Fibroblast of lung (primary cell): ENCODE data around the gene RARRES2. TPM values are rescaled to one million over a fixed set of nuclear protein-coding genes. Genes with fewer than 3 reads are reported as not detected.
A peak's percentile ranks its signal among the peaks of the same experiment; 100 is the strongest.

ENCODE experiments used
- DNase-seq, 2 donors: peaks; one replicate each; pipeline versions ENCODE4 v3.0.0 to v3.0.0-alpha.2; 2010; ENCODE audit warnings: low read depth in 2 of 2
- H2AFZ ChIP-seq: 2 replicates; pipeline ENCODE4 v1.5.1; 2012; ENCODE audit warnings: low read length, control low read depth, inconsistent platforms
- H3K27ac ChIP-seq: 2 replicates; pipeline ENCODE4 v1.5.1; 2011; ENCODE audit warnings: low read length, control low read depth; ENCODE audit not compliant: insufficient read depth
- H3K27me3 ChIP-seq: 2 replicates; pipeline ENCODE4 v1.5.1; 2011; ENCODE audit warnings: mild to moderate bottlenecking, low read length; ENCODE audit not compliant: control insufficient read depth, insufficient read depth
- H3K36me3 ChIP-seq: 2 replicates; pipeline ENCODE4 v1.5.1; 2011; ENCODE audit warnings: low read length; ENCODE audit not compliant: control insufficient read depth, insufficient read depth
- H3K4me1 ChIP-seq: 2 replicates; pipeline ENCODE4 v1.5.1; 2011; ENCODE audit warnings: low read length; ENCODE audit not compliant: control insufficient read depth, insufficient read depth; ENCODE audit errors: extremely low read depth
- H3K4me2 ChIP-seq: 2 replicates; pipeline ENCODE4 v1.5.1; 2011; ENCODE audit warnings: low read length, control low read depth; ENCODE audit not compliant: insufficient read depth; ENCODE audit errors: extremely low read depth
- H3K4me3 ChIP-seq, 4 experiments: fragments of 200-600 bp in 1 of 4; sonication (generic) in 1 of 4; replicated peaks in 1 of 4; 2 replicates each; pipeline ENCODE4 v1.5.1; 2011 to 2016; ENCODE audit warnings: low read length in 4 of 4, low read depth in 3 of 4, mild to moderate bottlenecking in 3 of 4, control low read depth in 2 of 4, inconsistent platforms in 1 of 4, mixed read lengths in 1 of 4; ENCODE audit not compliant: insufficient read depth in 1 of 4; ENCODE audit errors: control extremely low read depth in 1 of 4
- H3K79me2 ChIP-seq: 2 replicates; pipeline ENCODE4 v1.5.1; 2012; ENCODE audit warnings: mild to moderate bottlenecking, low read length, inconsistent platforms; ENCODE audit not compliant: control insufficient read depth, insufficient read depth
- H3K9ac ChIP-seq: 2 replicates; pipeline ENCODE4 v1.5.1; 2011; ENCODE audit warnings: mild to moderate bottlenecking, low read length, control low read depth; ENCODE audit not compliant: insufficient read depth
- H3K9me3 ChIP-seq: 2 replicates; pipeline ENCODE4 v1.5.1; 2012; ENCODE audit warnings: low read depth, low read length; ENCODE audit not compliant: control insufficient read depth, insufficient read depth
- H4K20me1 ChIP-seq: 2 replicates; pipeline ENCODE4 v1.5.1; 2011; ENCODE audit warnings: low read length; ENCODE audit not compliant: control insufficient read depth, insufficient read depth; ENCODE audit errors: extremely low read depth
- CTCF ChIP-seq, 2 donors: IDR thresholded peaks in 1 of 2; conservative IDR thresholded peaks in 1 of 2; 1 replicate in 1 of 2; 2 replicates in 1 of 2; pipeline ENCODE4 v1.5.1; 2011 to 2012; ENCODE audit warnings: low read length in 2 of 2, control low read depth in 1 of 2, inconsistent platforms in 1 of 2, low read depth in 1 of 2, mild to moderate bottlenecking in 1 of 2
- EZH2 ChIP-seq: IDR thresholded peaks from 2 replicates; pipeline ENCODE4 v1.5.1; 2012; ENCODE audit warnings: low read length, control low read depth, mild to moderate bottlenecking; ENCODE audit errors: missing control alignments
- polyA plus RNA-seq, 2 donors: library from polyadenylated mRNA; depleted of rRNA in 1 of 2; stranded (reverse) in 1 of 2; unstranded in 1 of 2; fragments of >200 nt; gene quantifications; 2 replicates each; pipeline ENCODE4 v1.2.1, GENCODE V29; 2011 to 2012; ENCODE audit warnings: missing spikeins in 1 of 2
- total RNA-seq: library from RNA; depleted of rRNA; stranded (reverse); fragments of >200 nt; gene quantifications from 2 replicates; pipeline ENCODE4 v1.2.1, GENCODE V29; 2014

RARRES2 gene
- total and polyA plus RNA-seq, 2 donors (not counting 1 experiment from before 2014, with no cell fraction given) = 65.6 to 67.0 TPM

- Histone ChIP-seq H2AFZ (no peak overlapping the region), H3K4me2 (peak overlapping the region; percentile 13)
- DNase-seq = peak; percentile 85 to 89
These were observed 6.2 kb downstream of the RARRES2 start for GRCh38 chr7:150335108-150335773.

GRCh38 chr7:150334108-150334507 is 7.3 kb downstream of the RARRES2 start:
- H3K9ac ChIP-seq = no peak overlapping the region
- no peaks in the 10 kb centered on the region for H3K36me3 ChIP-seq
- H3K4me1 ChIP-seq = peaks cover 7% of the 10 kb centered on the region
- no peaks in the 10 kb centered on the region for H3K79me2 ChIP-seq
- no peak overlapping the region for H3K4me2 ChIP-seq
- no peak overlapping the region for H3K27ac ChIP-seq
- H2AFZ ChIP-seq = no peak overlapping the region
- TF ChIP-seq CTCF (conservative IDR thresholded peaks at IDR 0.05 in 1 of 2, IDR thresholded peaks at IDR 0.05 in 1 of 2; ENCODE audit: low read depth in 1 of 2, low read length in 2 of 2) = no peak
- TF ChIP-seq EZH2 = no peak
- no peaks in the 10 kb centered on the region for H4K20me1 ChIP-seq
- DNase-seq = no peak
- no peak overlapping the region for H3K4me3 ChIP-seq
- H3K27me3 ChIP-seq = no peaks in the 10 kb centered on the region
- H3K9me3 ChIP-seq = no peaks in the 10 kb centered on the region

More at GRCh38 chr7:150335108-150335773, 6.2 kb downstream of the RARRES2 start:
- Histone ChIP-seq H3K79me2 (no peaks in the 10 kb centered on the region), H4K20me1 (no peaks in the 10 kb centered on the region), H3K9ac (no peak overlapping the region), H3K27me3 (peaks cover 7% of the 10 kb centered on the region), H3K4me1 (peaks cover 15% of the 10 kb centered on the region), H3K36me3 (no peaks in the 10 kb centered on the region), H3K9me3 (no peaks in the 10 kb centered on the region), H3K4me3 (no peak overlapping the region), H3K27ac (no peak overlapping the region)
- TF ChIP-seq CTCF (conservative IDR thresholded peaks at IDR 0.05 in 1 of 2, IDR thresholded peaks at IDR 0.05 in 1 of 2; ENCODE audit: low read depth in 1 of 2, low read length in 2 of 2) (no peak), EZH2 (no peak)

- Histone ChIP-seq H3K27ac (no peak overlapping the region), H3K4me2 (no peak overlapping the region)
- TF ChIP-seq EZH2 = no peak
- TF ChIP-seq CTCF (conservative IDR thresholded peaks at IDR 0.05 in 1 of 2, IDR thresholded peaks at IDR 0.05 in 1 of 2; ENCODE audit: low read depth in 1 of 2, low read length in 2 of 2) = no peak
These were observed 7.8 kb downstream of the RARRES2 start for GRCh38 chr7:150333659-150334058.

More at GRCh38 chr7:150333659-150334058, 7.8 kb downstream of the RARRES2 start:
- Histone ChIP-seq H3K4me1 (peaks cover 7% of the 10 kb centered on the region), H3K4me3 (no peak overlapping the region), H3K79me2 (no peaks in the 10 kb centered on the region), H3K9ac (no peak overlapping the region), H2AFZ (no peak overlapping the region), H3K9me3 (no peaks in the 10 kb centered on the region), H3K27me3 (no peaks in the 10 kb centered on the region), H4K20me1 (no peaks in the 10 kb centered on the region), H3K36me3 (no peaks in the 10 kb centered on the region)
- DNase-seq = no peak
